ENCODE results near the gene RASGRP4. TPM values are rescaled to one million over a fixed set of nuclear protein-coding genes. Genes with fewer than 3 reads are reported as not detected.
"Not testable (repeated sequence)": the region's sequence is repeated elsewhere in the genome, so short reads cannot be mapped to it uniquely, and the experiment has no call there.

Gene RASGRP4
- total RNA-seq = not detected in 2 replicates
- long read RNA-seq = 0 reads

- TF ChIP-seq, protein P1, sequence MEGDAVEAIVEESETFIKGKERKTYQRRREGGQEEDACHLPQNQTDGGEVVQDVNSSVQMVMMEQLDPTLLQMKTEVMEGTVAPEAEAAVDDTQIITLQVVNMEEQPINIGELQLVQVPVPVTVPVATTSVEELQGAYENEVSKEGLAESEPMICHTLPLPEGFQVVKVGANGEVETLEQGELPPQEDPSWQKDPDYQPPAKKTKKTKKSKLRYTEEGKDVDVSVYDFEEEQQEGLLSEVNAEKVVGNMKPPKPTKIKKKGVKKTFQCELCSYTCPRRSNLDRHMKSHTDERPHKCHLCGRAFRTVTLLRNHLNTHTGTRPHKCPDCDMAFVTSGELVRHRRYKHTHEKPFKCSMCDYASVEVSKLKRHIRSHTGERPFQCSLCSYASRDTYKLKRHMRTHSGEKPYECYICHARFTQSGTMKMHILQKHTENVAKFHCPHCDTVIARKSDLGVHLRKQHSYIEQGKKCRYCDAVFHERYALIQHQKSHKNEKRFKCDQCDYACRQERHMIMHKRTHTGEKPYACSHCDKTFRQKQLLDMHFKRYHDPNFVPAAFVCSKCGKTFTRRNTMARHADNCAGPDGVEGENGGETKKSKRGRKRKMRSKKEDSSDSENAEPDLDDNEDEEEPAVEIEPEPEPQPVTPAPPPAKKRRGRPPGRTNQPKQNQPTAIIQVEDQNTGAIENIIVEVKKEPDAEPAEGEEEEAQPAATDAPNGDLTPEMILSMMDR (IDR thresholded peaks at IDR 0.05) = no peak
- Mint-ChIP-seq H3K27me3 (ENCODE audit: unreplicated experiment) (peaks cover 21% of the 10 kb centered on the region), H3K36me3 (ENCODE audit: unreplicated experiment) (no peaks in the 10 kb centered on the region), H3K9me3 (ENCODE audit: unreplicated experiment) (no peaks in the 10 kb centered on the region), H3K27ac (ENCODE audit: unreplicated experiment) (no peak within 1 kb of the TSS), H3K4me1 (ENCODE audit: unreplicated experiment) (peaks cover 1% of the 10 kb centered on the region), H3K4me3 (ENCODE audit: unreplicated experiment) (no peak within 1 kb of the TSS)
- DNase-seq (ENCODE audit: extremely low spot score, unreplicated experiment) = no peak
Observed at GRCh38 chr19:38425810-38426466, at the start of gene RASGRP4. TSS of gene RASGRP4 (minus strand) at chr19:38426219. CDS start at chr19:38426091, 128 bp downstream.

GRCh38 chr19:38475176-38475575 is 49.2 kb upstream of the RASGRP4 start:
- no peak for DNase-seq (ENCODE audit: extremely low spot score, unreplicated experiment)
- H3K4me1 Mint-ChIP-seq (ENCODE audit: unreplicated experiment) = no peaks in the 10 kb centered on the region

GRCh38 chr19:38473201-38473600 is 47.2 kb upstream of the RASGRP4 start:
- no peak overlapping the region for H3K4me3 Mint-ChIP-seq (ENCODE audit: unreplicated experiment)
- TF ChIP-seq, protein P1 (IDR thresholded peaks at IDR 0.05) = no peak
- H3K36me3 Mint-ChIP-seq (ENCODE audit: unreplicated experiment) = no peaks in the 10 kb centered on the region
- H3K27me3 Mint-ChIP-seq (ENCODE audit: unreplicated experiment) = peaks cover 11% of the 10 kb centered on the region
- H3K27ac Mint-ChIP-seq (ENCODE audit: unreplicated experiment) = no peak overlapping the region
- DNase-seq (ENCODE audit: extremely low spot score, unreplicated experiment) = no peak
- no peaks in the 10 kb centered on the region for H3K9me3 Mint-ChIP-seq (ENCODE audit: unreplicated experiment)
- no peaks in the 10 kb centered on the region for H3K4me1 Mint-ChIP-seq (ENCODE audit: unreplicated experiment)

More at GRCh38 chr19:38475176-38475575, 49.2 kb upstream of the RASGRP4 start:
- Mint-ChIP-seq H3K27ac (ENCODE audit: unreplicated experiment) (no peak overlapping the region), H3K27me3 (ENCODE audit: unreplicated experiment) (peaks cover 17% of the 10 kb centered on the region), H3K36me3 (ENCODE audit: unreplicated experiment) (no peaks in the 10 kb centered on the region), H3K9me3 (ENCODE audit: unreplicated experiment) (no peaks in the 10 kb centered on the region), H3K4me3 (ENCODE audit: unreplicated experiment) (no peak overlapping the region)
- TF ChIP-seq, protein P1 (IDR thresholded peaks at IDR 0.05) = no peak

GRCh38 chr19:38472725-38473124 is 46.7 kb upstream of the RASGRP4 start:
- H3K36me3 Mint-ChIP-seq (ENCODE audit: unreplicated experiment); DNase-seq (ENCODE audit: extremely low spot score, unreplicated experiment); H3K27me3 Mint-ChIP-seq (ENCODE audit: unreplicated experiment); H3K4me1 Mint-ChIP-seq (ENCODE audit: unreplicated experiment); H3K4me3 Mint-ChIP-seq (ENCODE audit: unreplicated experiment); H3K9me3 Mint-ChIP-seq (ENCODE audit: unreplicated experiment); H3K27ac Mint-ChIP-seq (ENCODE audit: unreplicated experiment): not testable (repeated sequence)

DNA sequence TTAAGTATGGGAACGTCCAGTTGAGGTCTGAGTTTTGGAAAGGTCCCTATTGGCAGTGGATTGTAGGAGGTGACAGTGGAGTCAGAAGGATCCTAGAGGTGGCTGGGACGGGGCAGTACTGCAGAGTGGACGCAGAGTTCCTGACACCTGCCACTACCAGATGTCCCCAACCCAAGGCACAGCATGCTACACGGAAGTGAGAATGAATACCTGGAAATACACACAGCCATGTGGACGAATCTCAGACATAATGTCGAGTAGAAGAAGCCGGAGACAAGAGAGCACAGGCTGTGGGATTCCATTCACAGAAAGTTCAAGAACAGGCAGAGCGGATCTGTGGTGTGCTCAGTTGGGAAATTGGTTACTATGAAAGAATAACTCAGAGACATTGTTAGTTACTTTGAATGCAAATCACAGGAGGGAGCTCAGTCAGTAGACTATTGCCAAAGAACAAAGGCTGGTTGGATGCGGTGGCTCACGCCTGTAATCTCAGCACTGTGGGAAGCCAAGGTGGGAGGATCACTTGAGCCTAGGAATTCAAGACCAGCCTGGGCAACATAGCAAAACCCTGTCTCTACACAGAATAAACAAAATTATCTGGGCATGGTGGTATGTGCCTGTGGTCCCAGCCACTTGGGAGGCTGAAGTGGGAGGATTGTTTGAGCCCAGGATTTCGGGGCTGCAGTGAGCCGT is 44.9 kb upstream of the RASGRP4 start:
- Mint-ChIP-seq H3K36me3 (ENCODE audit: unreplicated experiment) (no peaks in the 10 kb centered on the region), H3K9me3 (ENCODE audit: unreplicated experiment) (no peaks in the 10 kb centered on the region), H3K27ac (ENCODE audit: unreplicated experiment) (no peak overlapping the region), H3K4me1 (ENCODE audit: unreplicated experiment) (no peaks in the 10 kb centered on the region), H3K4me3 (ENCODE audit: unreplicated experiment) (no peak overlapping the region), H3K27me3 (ENCODE audit: unreplicated experiment) (peaks cover 10% of the 10 kb centered on the region)
- TF ChIP-seq, protein P1 (IDR thresholded peaks at IDR 0.05) = no peak
- DNase-seq (ENCODE audit: extremely low spot score, unreplicated experiment) = no peak
